Measurements from ENCODE around the gene TP53I13. TPM values are rescaled to one million over a fixed set of nuclear protein-coding genes. Genes with fewer than 3 reads are reported as not detected.

TP53I13 gene
- total RNA-seq, 1 experiment from 2014 or later, result 33.3 TPM

GRCh38 chr17:29571486-29571882 is 3.0 kb downstream of the TP53I13 start:
- TF ChIP-seq FOSL1 (IDR thresholded peaks at IDR 0.05; ENCODE audit: low read depth), result no peak
- TF ChIP-seq SRF (IDR thresholded peaks at IDR 0.05; ENCODE audit: low read depth), result no peak
- TF ChIP-seq, protein P1, sequence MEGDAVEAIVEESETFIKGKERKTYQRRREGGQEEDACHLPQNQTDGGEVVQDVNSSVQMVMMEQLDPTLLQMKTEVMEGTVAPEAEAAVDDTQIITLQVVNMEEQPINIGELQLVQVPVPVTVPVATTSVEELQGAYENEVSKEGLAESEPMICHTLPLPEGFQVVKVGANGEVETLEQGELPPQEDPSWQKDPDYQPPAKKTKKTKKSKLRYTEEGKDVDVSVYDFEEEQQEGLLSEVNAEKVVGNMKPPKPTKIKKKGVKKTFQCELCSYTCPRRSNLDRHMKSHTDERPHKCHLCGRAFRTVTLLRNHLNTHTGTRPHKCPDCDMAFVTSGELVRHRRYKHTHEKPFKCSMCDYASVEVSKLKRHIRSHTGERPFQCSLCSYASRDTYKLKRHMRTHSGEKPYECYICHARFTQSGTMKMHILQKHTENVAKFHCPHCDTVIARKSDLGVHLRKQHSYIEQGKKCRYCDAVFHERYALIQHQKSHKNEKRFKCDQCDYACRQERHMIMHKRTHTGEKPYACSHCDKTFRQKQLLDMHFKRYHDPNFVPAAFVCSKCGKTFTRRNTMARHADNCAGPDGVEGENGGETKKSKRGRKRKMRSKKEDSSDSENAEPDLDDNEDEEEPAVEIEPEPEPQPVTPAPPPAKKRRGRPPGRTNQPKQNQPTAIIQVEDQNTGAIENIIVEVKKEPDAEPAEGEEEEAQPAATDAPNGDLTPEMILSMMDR (IDR thresholded peaks at IDR 0.05 in 2 of 3, conservative IDR thresholded peaks at IDR 0.05 in 1 of 3; ENCODE audit: borderline replicate concordance in 1 of 3, insufficient read depth in 1 of 3, low read depth in 2 of 3, low read length in 2 of 3), result no peak
- TF ChIP-seq EGR1 (IDR thresholded peaks at IDR 0.05; ENCODE audit: low read depth), result no peak
- no peak for TF ChIP-seq ZBTB33 (IDR thresholded peaks at IDR 0.05; ENCODE audit: extremely low read depth, insufficient replicate concordance, low read length)
- no peak for TF ChIP-seq POLR2AphosphoS5 (IDR thresholded peaks at IDR 0.05; ENCODE audit: low read depth, low read length)
- TF ChIP-seq ZNF274 (IDR thresholded peaks at IDR 0.05; ENCODE audit: low read depth, low read length), result no peak
- no peak for TF ChIP-seq CEBPB (IDR thresholded peaks at IDR 0.05; ENCODE audit: low read depth)
- no peak for TF ChIP-seq YY1 (IDR thresholded peaks at IDR 0.05; ENCODE audit: extremely low read depth, insufficient replicate concordance, low read depth, low read length)
- Histone ChIP-seq H3K27ac (ENCODE audit: low read depth, low read length) (no peak overlapping the region), H3K9ac (ENCODE audit: low read length) (no peak overlapping the region), H3K27me3 (ENCODE audit: insufficient read depth, low read length) (no peaks in the 10 kb centered on the region), H3K36me3 (ENCODE audit: control insufficient read depth in 1 of 2, insufficient read depth in 2 of 2, low read length in 2 of 2) (peaks cover 0 to 3% of the 10 kb centered on the region in 2 experiments; a peak in 1 of 4 replicates), H3K4me1 (ENCODE audit: control insufficient read depth in 1 of 2, insufficient read depth in 2 of 2, low read length in 2 of 2) (peaks cover 3 to 19% of the 10 kb centered on the region in 2 experiments; a peak in 2 of 4 replicates), H3K79me2 (ENCODE audit: insufficient read depth, low read length) (no peaks in the 10 kb centered on the region), H3K4me3 (replicated peaks in 1 of 2; ENCODE audit: low read depth in 1 of 2, low read length in 2 of 2) (no peak overlapping the region), H3K9me2 (ENCODE audit: insufficient read depth) (no peaks in the 10 kb centered on the region), H2AFZ (ENCODE audit: low read depth, low read length, poor library complexity, severe bottlenecking) (no peak overlapping the region), H3K4me2 (ENCODE audit: low read length) (no peak overlapping the region), H4K20me1 (ENCODE audit: insufficient read depth) (no peaks in the 10 kb centered on the region), H3K9me3 (ENCODE audit: control insufficient read depth in 1 of 2, insufficient read depth in 1 of 2, low read depth in 1 of 2, low read length in 2 of 2) (no peaks in the 10 kb centered on the region)
- RAD21 ChIA-PET (ENCODE audit: low non-redundant PET in 1 of 2, low total read pairs in 2 of 2, uncharacterized antibody in 2 of 2, unreplicated experiment in 2 of 2), result interaction anchor here in 1 of 2 experiments (1.4 kb wide), 1 partner anchor 202 kb away, joined by 3 read pairs; no protein-coding TSS in a partner anchor
- DNase-seq (ENCODE audit: low read depth, low spot score), result no peak
- no TSS peak for BruUV-seq (replicated peaks)
- intact Hi-C loops (cut with micrococcal nuclease), result no loop called here
- POLR2A ChIA-PET, result no interaction called here
- ATAC-seq, result no peak
- CTCF ChIA-PET, result interaction anchor here (1.1 kb wide), 1 partner anchor 20 kb away, joined by 3 read pairs; no protein-coding TSS in a partner anchor

Measured in HCT116 (cell line).